Glomerular visceral epithelial cell (primary cell): ENCODE results near the gene TFIP11.
"Not testable (repeated sequence)": the region's sequence is repeated elsewhere in the genome, so short reads cannot be mapped to it uniquely, and the experiment has no call there.

ENCODE experiments used
- DNase-seq: peaks from one replicate; pipeline ENCODE4 v3.0.0-alpha.2; 2016; ENCODE audit errors: extremely low spot score

TFIP11 gene

DNA sequence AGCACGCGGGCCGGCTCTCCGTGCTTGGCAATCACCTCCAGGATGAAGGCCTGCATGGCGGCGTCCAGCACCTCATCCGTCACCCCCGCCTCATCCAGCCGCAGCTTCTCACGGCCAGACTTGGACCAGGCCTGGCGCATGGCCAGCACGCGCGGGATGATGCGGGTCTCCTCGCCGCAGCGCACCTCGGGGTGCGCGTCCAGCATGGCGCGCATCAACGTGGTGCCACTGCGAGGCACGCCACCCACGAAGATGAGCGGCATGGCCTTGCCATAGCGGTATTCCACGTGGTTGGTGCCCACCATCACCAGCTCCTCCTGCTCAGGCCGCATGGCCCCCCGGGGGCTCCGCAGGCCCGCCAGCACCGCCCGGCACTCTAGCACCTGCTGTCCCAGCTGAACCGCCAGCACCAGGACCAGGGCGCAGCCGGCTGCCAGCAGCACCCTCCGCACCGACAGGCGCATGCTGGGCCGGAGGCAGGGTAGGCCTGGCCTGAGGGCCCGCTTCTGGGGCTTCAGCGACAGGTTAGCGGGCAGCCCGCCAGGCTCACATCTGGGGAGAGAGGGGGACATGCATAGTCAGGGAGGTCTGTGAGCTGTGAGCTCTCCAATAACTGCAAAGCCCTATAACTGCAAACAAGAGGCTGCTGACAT, 29.0 kb upstream of the TFIP11 start:
- DNase-seq, result no peak

DNA sequence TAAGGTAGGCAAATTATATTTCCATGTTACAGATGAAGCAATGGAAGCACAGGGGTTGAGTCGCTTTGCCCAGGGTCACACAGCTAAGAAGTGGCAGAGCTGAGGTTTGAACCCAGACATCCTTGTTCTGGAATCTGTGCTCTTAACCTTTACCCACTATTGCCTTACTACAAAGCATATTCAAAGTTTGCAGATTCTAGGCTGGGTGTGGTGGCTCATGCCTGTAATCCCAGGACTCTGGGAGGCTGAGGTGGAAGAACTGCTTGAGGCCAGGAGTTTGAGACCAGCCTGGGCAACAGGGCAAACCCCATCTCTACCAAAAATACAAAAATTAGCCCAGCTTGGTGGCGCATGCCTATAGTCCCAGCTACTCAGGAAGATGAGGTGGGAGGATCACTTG, 27.8 kb upstream of the TFIP11 start:
- DNase-seq, result no peak

DNA sequence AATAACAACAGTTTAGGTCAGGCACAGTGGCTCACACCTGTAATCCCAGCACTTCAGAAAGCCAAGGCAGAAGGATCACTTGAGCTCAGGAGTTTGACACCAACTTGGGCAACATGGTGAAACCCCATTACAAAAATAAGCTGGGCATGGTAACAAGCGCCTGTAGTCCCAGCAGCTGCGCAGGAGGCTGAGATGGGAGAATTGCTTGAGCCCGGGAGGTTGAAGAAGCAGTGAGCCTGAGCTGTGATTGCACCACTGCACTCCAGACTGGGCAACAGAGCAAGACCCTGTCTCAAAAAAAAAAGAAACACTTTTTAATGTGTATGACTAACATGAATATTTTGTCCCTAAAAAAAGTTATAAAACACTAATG, 24.5 kb upstream of the TFIP11 start:
- DNase-seq, result no peak

DNA sequence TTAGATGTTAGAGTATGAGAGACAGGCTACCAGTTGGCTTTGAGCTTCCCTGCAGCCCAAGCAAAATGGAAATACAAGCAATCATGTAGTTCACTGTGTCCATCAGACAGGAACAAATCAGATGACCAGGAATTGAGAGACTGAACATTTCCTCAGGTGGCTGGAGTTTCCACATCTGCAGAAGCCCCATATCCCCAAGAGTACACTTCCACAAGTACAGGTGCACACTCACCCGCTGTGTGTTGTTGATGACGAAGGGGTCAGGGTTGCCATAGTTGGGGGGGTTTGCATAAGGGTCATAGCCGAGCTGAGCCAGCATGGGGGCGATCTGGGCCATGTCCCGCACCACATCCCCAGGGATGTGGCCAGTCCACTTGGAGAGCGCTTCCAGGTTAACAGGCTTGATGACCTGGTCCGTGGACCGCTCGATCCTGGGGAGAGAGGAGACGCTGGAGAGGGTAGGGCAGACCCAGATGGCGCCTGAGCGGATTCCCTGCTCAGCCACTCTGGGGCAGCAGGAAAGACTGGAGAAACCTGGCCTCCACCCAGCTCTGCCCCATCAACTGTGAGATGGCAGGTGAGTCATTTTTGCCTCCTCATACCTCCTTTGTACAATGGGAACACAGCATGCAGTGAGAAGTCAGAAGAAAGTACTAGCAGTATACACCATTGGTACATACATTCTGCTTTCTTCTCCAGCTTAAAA, 23.9 kb upstream of the TFIP11 start:
- DNase-seq, result no peak

DNA sequence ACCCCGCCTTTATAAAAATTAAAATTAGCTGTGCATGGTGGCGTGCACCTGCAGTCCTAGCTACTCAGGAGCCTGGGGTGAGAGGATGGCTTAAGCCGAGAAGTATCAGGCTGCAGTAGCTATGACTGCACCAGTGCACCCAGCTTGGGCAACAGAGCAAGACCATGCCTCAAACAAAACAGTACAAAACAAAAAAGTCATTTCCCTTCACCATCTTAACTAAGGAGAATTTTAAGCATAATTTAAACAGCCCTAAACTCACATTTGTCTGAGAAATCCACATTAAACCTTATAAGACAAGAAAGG, 23.3 kb upstream of the TFIP11 start:
- DNase-seq, result no peak

DNA sequence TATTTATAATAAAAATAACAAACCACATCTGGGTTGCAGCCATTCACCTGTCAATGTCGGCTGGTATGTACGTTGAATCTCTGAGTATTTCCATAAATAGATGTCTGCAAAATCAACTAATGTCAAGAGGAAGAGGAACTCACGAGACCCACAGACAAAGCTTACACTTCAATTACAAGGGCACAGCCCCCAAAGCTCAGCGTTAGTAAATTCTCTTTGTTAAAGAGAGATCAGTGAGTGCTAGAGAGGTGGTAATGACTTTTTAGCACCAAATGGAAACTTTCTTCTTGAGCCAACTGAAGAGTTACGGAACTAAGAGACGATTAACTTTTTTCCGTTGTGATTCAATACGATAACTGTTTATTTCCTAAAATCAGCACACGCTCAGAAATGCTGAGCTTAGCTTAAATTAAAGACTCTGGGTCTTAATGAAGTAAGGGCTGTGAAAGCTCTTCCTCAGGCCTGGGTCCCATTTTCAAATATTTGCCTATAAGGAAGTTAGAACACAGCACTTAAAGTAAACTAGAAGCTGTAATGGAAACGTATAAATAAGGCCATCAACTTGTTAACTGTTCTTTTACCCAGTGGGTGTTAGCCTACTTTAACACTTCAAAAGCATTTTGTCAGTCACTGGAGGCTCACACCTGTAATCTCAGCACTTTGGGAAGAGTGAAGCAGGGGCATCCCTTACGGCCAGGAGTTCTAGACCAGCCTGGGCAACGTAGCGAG, 22.8 kb upstream of the TFIP11 start:
- DNase-seq, result no peak

DNA sequence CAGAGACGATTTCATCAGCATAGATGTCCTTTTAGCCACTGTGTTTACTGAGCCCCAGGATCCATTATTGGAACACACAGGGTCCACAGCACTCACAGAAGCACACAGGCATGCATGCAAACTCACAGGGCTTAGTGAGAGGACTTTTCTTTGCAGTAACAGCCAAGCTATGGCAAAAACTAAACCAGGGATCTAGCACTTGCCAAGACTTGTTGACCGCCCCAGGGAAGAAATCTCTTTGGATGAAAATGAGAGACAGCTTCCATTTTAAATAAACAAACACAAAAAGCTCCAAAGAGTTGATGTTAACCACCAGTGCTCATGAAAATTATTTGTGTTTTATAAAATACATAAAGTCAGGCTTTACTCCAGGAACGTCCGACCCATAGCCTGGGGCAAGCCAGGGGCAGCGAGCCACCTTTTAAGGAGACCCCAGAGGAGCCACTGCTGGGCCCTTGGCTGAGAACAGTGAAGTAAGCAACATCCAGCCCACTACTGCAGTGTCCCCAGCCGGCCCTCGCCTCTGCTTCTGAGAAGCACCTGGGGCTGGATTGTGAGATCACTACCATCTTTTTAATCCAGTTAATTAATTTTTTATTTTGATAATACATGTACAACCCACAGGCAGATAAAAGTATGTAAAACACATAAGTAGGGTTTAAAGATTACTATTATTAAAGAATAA, 22.0 kb upstream of the TFIP11 start:
- no peak for DNase-seq

DNA sequence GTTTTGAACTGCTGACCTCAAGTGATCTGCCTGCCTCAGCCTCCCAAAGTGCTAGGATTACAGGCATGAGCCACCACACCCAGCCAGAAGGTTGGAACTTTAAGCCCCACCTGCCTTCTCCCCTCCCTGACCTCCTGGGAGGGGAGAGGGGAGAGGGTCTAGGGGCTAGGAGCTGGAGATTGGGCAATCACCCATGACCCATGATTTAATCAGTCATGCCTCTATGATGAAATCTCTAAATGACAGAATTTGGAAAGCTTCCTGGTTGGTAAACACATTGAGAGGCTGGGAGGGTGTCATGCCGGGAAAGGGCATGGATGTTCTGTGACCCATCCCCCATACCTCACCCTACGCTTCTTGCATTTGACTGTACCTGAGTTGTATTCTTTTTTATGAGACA, 17.1 kb upstream of the TFIP11 start:
- DNase-seq, result no peak

DNA sequence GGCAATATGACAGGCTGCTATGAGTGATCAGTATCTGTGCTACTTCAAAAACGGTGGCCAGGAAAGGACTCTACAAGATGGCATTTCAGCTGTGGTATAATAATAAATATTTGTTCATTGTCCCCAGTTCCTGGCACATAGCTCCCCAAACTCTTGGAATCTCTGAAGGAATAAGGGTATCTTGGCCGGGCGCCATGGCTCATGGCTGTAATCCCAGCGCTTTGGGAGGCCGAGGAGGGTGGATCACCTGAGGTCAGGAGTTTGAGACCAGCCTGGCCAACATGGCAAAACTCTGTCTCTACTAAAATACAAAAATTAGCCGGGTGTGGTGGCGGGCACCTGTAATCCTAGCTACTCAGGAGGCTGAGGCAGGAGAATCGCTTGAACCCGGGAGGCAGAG, 16.2 kb upstream of the TFIP11 start:
- not testable (repeated sequence) for DNase-seq

DNA sequence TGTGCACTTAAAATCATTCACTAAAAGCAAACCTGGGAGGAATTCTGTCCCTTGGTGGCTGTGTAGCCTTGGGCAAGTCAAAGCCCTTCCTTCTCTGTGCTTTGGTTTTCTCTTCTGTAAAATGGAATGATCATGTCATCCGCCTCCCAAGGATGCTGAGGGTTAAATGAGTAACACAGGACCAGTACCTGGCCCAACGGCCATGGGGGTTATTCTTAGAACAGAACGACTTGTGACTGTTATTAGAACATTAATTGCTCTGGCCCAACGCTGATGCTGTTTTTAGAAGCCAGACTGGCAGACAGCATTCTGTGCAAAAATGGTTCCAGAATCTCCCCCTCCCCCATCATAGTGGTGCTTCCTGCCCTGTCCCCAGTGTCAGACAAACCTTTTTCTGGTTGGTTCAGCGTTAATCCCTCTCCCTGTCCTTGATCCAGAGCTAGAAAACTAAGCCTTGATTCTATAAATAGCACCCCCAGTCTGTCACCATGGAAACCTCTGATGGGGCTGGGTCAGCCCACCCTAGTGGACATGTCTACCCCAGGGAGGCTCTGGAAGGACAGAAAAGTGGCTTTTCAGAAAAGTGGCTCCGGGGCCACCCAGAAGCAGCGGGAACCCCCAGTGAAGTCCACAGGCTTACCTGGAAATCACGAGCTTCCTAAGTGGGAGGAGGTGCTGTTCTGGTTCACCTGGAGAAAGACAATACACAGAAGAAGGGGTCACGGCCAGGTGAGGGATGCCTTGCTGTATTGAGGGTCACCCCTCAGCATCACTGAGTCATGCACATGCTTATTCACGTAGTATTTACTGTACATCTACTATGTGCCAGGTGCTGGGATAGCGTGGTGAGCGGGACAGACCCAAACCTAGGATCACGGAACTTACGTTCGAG, 15.5 kb upstream of the TFIP11 start:
- no peak for DNase-seq

DNA sequence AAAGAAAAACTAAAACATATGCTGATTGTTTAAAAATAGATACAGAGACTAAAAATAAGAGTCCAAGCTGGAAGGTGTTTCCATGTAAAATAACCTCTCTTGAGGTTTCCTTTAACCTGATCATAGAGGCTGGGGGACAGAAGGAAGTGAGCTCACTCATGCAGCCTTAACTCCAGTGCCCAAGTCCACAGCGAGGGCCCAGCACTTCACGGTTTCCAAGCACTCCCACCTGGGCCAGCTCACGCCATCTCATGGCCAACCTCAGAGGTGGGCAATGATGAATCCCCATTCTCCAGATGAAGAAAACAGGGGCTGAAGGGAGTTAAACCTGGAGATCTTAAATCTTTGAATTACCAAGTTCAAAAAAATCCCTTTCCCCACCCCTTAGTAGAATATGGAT, 14.9 kb upstream of the TFIP11 start:
- no peak for DNase-seq

DNA sequence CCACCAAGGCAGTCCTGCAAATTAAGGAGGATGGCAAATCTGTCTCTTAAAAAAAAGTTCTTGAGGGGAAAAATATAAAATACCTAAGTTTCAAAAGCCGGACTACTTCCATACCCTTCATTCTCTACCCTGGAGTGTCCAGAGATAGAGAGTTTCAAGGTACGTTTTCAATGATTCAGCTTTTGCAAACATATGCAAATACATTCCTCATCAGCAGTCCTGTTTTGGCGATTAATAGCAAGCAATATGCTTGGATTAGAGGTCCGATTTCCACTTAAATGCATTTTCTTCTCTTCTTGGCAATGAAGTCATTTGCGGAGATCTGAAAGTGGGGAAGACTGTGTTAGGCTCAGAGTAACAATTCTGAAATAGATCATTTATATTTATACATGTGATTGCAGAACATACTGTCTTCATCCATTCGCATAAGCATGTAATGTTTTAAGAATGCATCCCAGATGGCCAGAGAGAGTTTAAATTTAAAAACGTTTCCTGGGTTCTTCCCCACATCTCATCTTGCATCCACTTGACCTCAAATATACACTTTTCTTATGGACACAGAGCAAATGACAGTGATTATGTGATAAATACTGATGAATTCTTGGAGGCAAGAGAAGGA, 13.8 kb upstream of the TFIP11 start:
- DNase-seq, result no peak

DNA sequence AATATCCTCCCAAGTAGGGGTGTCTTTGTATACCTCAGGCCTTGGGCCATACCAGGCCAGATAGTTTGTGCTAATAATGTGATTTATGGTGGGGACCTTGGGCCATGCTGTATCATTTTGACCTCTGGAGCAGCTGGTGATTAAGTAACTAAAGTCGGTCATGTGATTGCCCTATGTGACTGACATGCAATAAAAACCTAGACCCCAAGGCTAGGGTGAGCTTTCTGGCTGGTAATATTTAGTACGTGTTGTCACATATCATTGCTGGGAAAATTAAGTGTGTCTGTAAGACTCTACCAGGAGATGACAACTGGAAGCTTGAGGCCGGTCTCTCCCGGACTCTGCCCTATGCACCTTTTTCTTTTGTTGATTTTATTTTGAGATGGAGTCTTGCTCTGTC, 12.6 kb upstream of the TFIP11 start:
- no peak for DNase-seq

DNA sequence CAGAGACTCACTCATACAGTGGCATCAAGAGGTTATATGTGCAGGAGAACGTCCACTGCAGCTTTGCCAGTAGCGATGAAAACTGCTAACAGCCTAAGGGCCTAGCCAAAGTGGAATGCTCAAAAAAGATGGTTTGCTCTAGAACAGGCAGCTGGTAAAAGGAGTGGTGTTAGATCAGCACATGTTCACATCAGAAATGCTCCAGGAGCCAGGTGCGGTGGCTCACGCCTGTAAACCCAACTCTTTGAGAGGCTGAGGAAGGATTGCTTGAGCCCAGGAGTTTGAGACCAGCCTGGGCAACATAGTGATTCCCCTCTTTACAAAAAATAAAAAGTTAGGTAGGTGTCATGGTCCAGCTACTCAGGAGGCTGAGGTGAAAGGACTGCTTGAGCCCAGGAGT, 10.3 kb upstream of the TFIP11 start:
- DNase-seq, result no peak

DNA sequence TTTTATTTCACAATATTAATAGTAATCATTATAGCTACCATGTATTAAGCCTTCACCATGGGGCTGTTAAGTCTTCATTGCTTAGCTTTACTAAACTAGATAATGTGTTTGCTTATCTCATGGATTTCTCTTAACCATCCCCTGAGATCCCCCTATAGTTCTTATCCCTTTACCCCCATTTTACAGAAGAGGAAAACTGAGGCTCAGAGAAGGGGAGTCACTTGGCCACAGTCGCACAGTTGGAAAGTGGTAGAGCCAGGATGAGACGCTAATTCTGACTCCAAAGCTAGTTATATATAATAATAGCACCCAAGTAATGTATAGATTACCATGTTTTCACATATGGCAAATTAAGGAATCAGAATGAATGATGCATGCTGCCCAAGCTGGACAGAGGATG, 9.7 kb upstream of the TFIP11 start:
- DNase-seq, result no peak

DNA sequence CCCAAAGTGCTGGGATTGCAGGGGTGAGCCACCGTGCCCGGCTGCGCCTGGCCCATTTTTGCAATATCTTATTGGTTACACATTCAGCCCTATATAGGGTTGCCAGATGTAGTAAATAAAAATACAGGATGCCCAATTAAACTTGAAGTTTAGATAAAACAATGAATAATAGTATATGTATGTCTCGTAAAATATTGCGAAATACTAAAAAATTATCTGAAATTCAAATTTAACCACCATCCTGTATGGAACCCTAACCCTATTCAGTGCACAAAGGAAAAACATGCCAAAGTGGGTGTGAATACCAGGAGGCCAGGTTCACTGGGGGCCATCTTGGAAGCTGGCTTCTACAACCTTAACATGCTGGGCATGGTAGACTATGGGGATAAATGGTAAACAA, 5.2 kb upstream of the TFIP11 start:
- no peak for DNase-seq

DNA sequence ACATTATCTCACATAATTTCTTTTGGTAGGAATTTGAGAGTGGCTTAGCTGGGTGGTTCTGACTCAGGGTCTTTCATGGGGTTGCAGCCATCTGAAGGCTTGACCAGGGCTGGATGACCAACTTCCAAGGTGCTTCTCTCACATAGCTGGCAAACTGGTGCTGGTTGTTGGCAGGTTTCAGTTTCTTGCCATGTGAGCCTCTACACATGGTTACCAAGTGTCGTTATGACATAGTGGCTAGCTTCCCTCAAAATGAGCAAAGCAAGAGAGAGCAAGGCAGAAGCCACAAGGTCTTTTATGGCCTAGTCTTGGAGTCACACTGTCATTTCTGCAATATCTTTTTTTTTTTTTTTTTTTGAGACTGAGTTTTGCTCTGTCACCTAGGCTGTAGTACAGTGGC, 4.2 kb upstream of the TFIP11 start:
- no peak for DNase-seq

DNA sequence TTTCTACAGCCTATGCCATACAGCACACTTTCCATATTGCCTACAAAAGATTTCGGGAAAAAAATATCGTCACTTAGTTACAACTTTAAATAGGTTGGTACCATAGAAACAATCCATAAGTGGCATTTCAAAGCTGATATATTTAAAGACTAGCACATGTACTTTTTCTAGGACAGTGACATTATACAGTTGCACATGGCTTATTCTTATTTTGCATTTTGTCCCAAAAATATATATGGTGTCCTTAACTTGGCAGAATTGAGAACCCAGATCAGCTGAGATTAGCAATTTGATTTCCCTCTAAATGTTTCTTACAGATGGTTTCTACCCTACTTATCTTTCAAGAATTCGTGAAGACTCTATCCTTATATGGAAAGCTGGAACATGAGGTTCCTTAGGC, 3.7 kb upstream of the TFIP11 start:
- no peak for DNase-seq

DNA sequence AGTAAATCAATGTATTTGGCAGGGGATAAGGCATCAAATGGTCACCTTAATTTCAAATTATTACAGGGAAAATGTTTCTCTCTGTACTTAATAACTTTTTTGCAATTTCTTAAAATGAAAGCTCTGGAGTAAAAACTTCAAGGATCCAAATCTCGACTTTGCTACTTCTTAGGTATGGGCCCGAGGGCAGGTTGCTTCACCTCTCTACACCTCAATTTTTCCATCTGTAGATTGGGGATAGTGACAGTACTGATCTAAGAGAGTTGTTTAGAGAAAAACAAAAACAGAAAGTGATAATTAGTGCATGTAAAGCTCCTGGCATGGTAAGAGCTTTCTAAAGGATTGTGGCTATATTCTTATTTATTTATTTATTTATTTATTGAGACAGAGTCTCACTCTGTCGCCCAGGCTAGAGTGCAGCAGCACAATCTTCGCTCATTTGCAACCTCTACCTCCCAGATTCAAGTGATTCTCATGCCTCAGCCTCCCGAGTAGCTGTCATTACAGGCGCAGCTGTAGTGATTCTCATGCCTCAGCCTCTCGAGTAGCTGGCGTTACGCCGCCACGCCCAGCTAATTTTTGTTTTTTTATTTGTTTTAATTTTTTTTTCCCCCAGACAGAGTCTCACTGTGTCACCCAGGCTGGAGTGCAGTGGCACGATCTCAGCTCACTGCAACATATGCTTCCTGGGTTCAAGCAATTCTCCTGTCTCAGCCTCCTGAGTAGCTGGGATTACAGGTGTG, 2.3 kb upstream of the TFIP11 start:
- DNase-seq, result no peak

DNA sequence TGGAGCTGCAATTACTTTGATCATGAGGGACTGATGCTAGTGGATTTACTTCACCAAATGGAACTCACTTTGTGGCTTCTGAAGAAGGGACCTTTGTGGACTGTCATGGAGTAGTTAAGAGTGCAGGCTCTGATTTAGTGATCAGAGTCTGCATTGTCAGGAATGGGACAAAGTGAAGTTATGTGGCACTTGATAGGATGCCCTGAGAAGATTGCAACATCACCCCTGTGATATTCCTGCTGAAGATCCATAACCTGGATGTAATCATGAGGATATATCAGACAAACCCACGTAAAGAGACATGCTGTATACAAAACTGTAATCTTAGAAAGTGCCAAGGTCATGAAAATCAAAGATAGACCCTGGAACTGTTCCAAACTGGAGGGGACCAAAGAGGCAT, 1.6 kb upstream of the TFIP11 start:
- DNase-seq, result no peak

DNA sequence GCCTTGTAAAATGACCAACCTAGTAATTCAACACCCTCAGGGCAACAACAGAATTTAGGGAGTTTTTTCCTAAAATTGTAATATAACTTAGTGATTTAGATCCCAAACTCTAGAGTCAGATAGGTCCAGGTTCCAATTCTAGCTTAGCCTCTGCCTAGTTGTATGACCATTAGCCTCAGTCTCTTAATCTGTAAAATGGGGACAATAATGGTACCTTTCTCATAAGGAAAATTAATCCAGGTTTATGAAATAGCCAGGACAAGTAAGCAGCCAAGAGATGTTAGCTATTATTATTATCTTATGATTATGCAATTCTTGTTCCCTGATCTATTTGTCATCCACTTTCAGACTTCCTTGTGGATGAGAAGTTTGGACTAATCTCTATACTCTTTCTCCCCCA, 4.1 kb downstream of the TFIP11 start:
- no peak for DNase-seq
